HEK293T (cell line): ENCODE measurements around the gene RAP1GDS1.

Experiments
- CTCF ChIA-PET: fragments of 350-600 bp; formaldehyde crosslinking; extraction: SDS; loops from one replicate; lab custom pipeline; 2021; ENCODE audit warnings: antibody characterized with exemption, inconsistent platforms; lab: Yijun Ruan, JAX
- POLR2A ChIA-PET: fragments of 350-600 bp; formaldehyde crosslinking; extraction: SDS; loops from one replicate; lab custom pipeline; 2020; ENCODE audit warnings: antibody characterized with exemption, inconsistent platforms; lab: Yijun Ruan, JAX
- DNase-seq: peaks from one replicate; pipeline ENCODE4 v3.0.0; 2012; ENCODE audit warnings: mixed read lengths; ENCODE audit errors: extremely low spot score
- ARNT ChIP-seq: fragments of 450-650 bp; IDR thresholded peaks from 2 replicates; pipeline ENCODE4 v1.6.1; 2017; ENCODE audit warnings: mild to moderate bottlenecking
- BHLHE40 ChIP-seq: fragments of 450-650 bp; IDR thresholded peaks from 2 replicates; pipeline ENCODE4 v1.6.1; 2016; ENCODE audit warnings: mild to moderate bottlenecking, moderate library complexity, borderline replicate concordance
- CTBP1 ChIP-seq: fragments of 450-650 bp; IDR thresholded peaks from 2 replicates; pipeline ENCODE4 v1.6.1; 2016; ENCODE audit warnings: borderline replicate concordance
- ELF4 ChIP-seq: fragments of 450-650 bp; IDR thresholded peaks from 2 replicates; pipeline ENCODE4 v1.6.1; 2017; ENCODE audit warnings: antibody characterized with exemption
- FOXA1 ChIP-seq: fragments of 450-650 bp; IDR thresholded peaks from 2 replicates; pipeline ENCODE4 v1.6.1; 2016; ENCODE audit warnings: mild to moderate bottlenecking
- FOXK2 ChIP-seq: fragments of 450-650 bp; IDR thresholded peaks from 2 replicates; pipeline ENCODE4 v1.6.1; 2016; ENCODE audit warnings: mild to moderate bottlenecking
- FOXM1 ChIP-seq: fragments of 450-650 bp; IDR thresholded peaks from 2 replicates; pipeline ENCODE4 v1.6.1; 2017; ENCODE audit warnings: mild to moderate bottlenecking, borderline replicate concordance
- HDGF ChIP-seq: fragments of 450-650 bp; IDR thresholded peaks from 2 replicates; pipeline ENCODE4 v1.6.1; 2017; ENCODE audit warnings: antibody characterized with exemption, borderline replicate concordance
- L3MBTL2 ChIP-seq: fragments of 450-650 bp; conservative IDR thresholded peaks from 2 replicates; pipeline ENCODE4 v1.6.1; 2016; ENCODE audit warnings: mild to moderate bottlenecking
- LEF1 ChIP-seq: fragments of 450-650 bp; IDR thresholded peaks from 2 replicates; pipeline ENCODE4 v1.6.1; 2017; ENCODE audit warnings: mild to moderate bottlenecking, borderline replicate concordance
- NFRKB ChIP-seq: fragments of 450-650 bp; IDR thresholded peaks from 2 replicates; pipeline ENCODE4 v1.6.1; 2016; ENCODE audit warnings: mild to moderate bottlenecking, moderate library complexity
- SP1 ChIP-seq: fragments of 450-650 bp; IDR thresholded peaks from 2 replicates; pipeline ENCODE4 v1.6.1; 2017
- SUZ12 ChIP-seq: fragments of 450-650 bp; IDR thresholded peaks from 2 replicates; pipeline ENCODE4 v1.6.1; 2016; ENCODE audit warnings: mild to moderate bottlenecking
- TARDBP ChIP-seq: fragments of 450-650 bp; IDR thresholded peaks from 2 replicates; pipeline ENCODE4 v1.6.1; 2016
- ZNF384 ChIP-seq: fragments of 450-650 bp; IDR thresholded peaks from 2 replicates; pipeline ENCODE4 v1.6.1; 2016
- TF ChIP-seq, protein P1 (sequence below): fragments of 450-650 bp; IDR thresholded peaks from 2 replicates; pipeline ENCODE4 v1.6.1; 2016

RAP1GDS1 gene

DNA sequence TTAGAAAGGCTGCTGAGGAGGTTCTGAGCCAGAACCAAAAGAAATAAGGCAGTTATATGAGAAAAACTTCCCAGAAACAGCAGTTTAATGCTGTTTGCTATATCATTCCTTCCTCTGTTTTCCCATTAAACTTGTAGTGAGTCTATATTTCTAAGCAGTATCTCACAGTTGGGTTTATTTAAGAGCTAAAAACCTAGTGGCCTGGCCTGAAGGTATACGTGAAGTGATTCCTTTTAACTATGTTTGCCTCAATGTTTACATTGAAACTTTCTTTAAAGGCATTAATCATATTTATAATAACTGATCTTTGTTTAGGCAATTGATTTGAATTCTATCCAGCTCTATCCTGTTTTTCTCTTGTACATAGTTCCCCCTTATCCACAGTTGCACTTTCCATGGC is 19.1 kb upstream of the RAP1GDS1 start:
- CTCF ChIA-PET, result no interaction called here
- DNase-seq, result no peak
- POLR2A ChIA-PET, result no interaction called here
- TF ChIP-seq TARDBP, result no peak
- TF ChIP-seq FOXK2, result no peak
- no peak for TF ChIP-seq LEF1
- TF ChIP-seq ELF4, result no peak
- TF ChIP-seq BHLHE40, result no peak
- TF ChIP-seq, protein P1, sequence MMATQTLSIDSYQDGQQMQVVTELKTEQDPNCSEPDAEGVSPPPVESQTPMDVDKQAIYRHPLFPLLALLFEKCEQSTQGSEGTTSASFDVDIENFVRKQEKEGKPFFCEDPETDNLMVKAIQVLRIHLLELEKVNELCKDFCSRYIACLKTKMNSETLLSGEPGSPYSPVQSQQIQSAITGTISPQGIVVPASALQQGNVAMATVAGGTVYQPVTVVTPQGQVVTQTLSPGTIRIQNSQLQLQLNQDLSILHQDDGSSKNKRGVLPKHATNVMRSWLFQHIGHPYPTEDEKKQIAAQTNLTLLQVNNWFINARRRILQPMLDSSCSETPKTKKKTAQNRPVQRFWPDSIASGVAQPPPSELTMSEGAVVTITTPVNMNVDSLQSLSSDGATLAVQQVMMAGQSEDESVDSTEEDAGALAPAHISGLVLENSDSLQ, result no peak
- TF ChIP-seq SUZ12, result no peak
- no peak for TF ChIP-seq L3MBTL2
- no peak for TF ChIP-seq ARNT
- no peak for TF ChIP-seq SP1
- TF ChIP-seq FOXA1, result no peak
- TF ChIP-seq FOXM1, result no peak
- no peak for TF ChIP-seq CTBP1
- no peak for TF ChIP-seq HDGF
- no peak for TF ChIP-seq ZNF384
- TF ChIP-seq NFRKB, result no peak

DNA sequence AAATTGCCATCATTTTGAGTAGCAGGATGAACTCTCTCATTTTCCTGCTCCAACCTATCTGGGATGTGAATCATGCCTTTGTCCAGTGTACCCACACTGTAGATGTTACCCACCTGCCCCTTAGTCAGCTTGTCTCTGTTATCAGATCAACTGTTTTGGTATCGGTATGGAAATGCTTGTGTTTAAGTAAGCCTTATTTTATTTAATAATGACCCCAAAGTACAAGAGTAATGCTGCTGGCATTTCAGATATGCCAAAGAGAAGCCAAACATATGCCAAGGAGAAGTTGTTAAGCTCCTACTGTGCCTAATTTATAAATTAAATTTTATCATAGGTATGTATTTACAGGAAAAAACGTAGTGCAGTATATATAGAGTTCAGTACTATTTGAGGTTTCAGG is 18.6 kb upstream of the RAP1GDS1 start:
- TF ChIP-seq BHLHE40, result no peak
- no peak for TF ChIP-seq FOXA1
- TF ChIP-seq, protein P1, result no peak
- TF ChIP-seq FOXK2, result no peak
- TF ChIP-seq SP1, result no peak
- TF ChIP-seq TARDBP, result no peak
- TF ChIP-seq L3MBTL2, result no peak
- no peak for TF ChIP-seq ELF4
- TF ChIP-seq LEF1, result no peak
- no peak for TF ChIP-seq HDGF
- no peak for TF ChIP-seq CTBP1
- no peak for TF ChIP-seq NFRKB
- no peak for TF ChIP-seq ZNF384
- TF ChIP-seq FOXM1, result no peak
- no peak for TF ChIP-seq SUZ12
- POLR2A ChIA-PET, result no interaction called here
- DNase-seq, result no peak
- CTCF ChIA-PET, result no interaction called here

DNA sequence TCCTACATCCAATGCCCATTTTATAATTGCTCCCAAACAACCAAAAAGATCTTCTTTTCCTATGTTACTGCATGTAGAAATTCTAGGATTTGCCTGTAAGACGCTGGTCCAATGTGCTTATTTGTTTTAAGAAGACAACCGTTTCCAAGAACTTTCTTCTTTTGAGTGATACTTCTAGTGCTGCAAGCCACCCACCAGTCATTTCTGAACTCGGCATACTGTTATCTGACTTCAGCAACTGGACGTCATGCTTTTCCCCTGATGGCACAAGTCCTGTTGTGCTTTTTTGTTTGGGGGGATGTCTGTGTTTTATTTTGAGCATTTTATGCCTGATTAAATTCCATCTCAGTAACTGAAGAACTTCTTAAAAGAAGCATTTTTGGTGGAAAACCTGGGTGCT is 16.0 kb upstream of the RAP1GDS1 start:
- ChIA-PET POLR2A (interaction anchor here (1.4 kb wide), 1 partner anchor 15 kb away, joined by 3 read pairs; no protein-coding TSS in a partner anchor), CTCF (no interaction called here)
- DNase-seq, result no peak
- TF ChIP-seq ZNF384 (no peak), FOXM1 (no peak), SUZ12 (no peak), HDGF (no peak), ELF4 (no peak), NFRKB (no peak), TARDBP (no peak), FOXK2 (no peak), BHLHE40 (no peak), SP1 (no peak)

DNA sequence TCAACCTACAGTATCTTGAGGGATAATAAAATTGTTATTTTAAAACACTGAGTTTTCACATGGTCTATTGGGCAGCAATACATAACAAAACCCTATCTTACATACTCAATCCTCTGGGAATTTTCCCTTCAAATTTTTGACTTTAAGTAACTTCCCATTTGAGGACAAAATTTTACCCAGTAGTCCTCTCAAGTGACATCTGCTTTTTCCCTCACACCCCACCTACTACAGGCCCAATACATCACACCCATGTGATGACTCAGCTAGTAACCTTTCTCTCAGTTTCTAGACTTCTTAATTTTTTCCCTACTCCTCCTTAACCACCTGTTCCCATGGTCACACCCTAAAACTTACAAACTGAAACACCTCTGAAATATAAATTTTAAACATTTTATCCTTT is 12.2 kb upstream of the RAP1GDS1 start:
- ChIA-PET POLR2A (interaction anchor here (0.8 kb wide), 1 partner anchor 12 kb away, joined by 3 read pairs; the partner anchor contains the start of gene RAP1GDS1), CTCF (interaction anchor here (1.1 kb wide), 1 partner anchor 11 kb away, joined by 3 read pairs; no protein-coding TSS in a partner anchor)
- DNase-seq, result no peak
- no peak for TF ChIP-seq L3MBTL2
- no peak for TF ChIP-seq SP1
- no peak for TF ChIP-seq LEF1
- TF ChIP-seq BHLHE40, result no peak
- TF ChIP-seq FOXA1, result no peak
- TF ChIP-seq NFRKB, result no peak
- TF ChIP-seq ZNF384, result no peak
- no peak for TF ChIP-seq CTBP1
- TF ChIP-seq, protein P1, result no peak
- no peak for TF ChIP-seq HDGF
- no peak for TF ChIP-seq ARNT
- TF ChIP-seq ELF4, result no peak
- no peak for TF ChIP-seq SUZ12

DNA sequence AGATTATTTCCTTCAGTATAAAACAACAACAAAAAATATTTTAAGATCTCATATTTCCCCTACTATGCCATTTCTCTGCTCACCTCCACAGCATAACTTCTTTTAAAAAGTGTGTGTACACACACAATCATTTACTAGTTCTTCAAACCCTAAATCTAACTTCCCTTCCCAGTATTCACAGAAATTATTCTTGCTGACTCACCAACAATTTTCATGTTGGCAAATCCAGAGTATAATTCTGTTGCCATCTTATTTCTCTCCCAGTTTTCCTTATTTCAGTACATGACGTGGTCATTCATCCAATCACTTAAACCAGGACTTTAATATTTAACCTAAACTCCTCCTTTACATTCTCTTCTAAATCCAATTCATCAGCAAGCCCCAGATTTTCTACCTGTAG is 11.4 kb upstream of the RAP1GDS1 start:
- DNase-seq, result no peak
- ChIA-PET CTCF (no interaction called here), POLR2A (no interaction called here)
- TF ChIP-seq SP1 (no peak), ARNT (no peak), TARDBP (no peak), FOXK2 (no peak), NFRKB (no peak), ELF4 (no peak), L3MBTL2 (no peak), FOXM1 (no peak), FOXA1 (no peak), SUZ12 (no peak), ZNF384 (no peak), LEF1 (no peak), CTBP1 (no peak), HDGF (no peak), BHLHE40 (no peak)
- TF ChIP-seq, protein P1, result no peak
